Measurements from ENCODE around the gene BCLAF1. TPM values are rescaled to one million over a fixed set of nuclear protein-coding genes. Genes with fewer than 3 reads are reported as not detected.
"Not testable (repeated sequence)": the region's sequence is repeated elsewhere in the genome, so short reads cannot be mapped to it uniquely, and the experiment has no call there.

BCLAF1 gene
- total RNA-seq, 6 donors from 2014 or later, result 88.3 to 267 (median 96.6) TPM

DNA sequence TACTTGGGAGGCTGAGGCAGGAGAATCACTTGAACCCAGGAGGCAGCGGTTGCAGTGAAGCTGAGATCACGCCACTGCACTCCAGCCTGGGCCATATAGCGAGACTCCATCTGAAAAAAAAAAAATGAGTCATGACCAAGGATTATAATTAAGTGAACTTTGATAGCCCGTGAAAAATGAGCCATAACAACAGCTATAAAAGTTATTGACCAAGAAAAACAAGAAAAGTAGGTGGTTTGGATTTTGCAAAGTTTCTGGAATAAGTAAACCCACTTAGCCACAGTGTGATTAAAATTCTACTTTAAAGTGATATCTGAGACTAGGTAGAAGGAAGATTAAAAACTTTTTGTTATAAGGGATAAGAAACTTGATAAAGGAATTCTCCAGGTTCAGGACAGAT, 25.9 kb upstream of the BCLAF1 start:
- Histone ChIP-seq H3K27ac (no peak overlapping the region), H3K4me1 (no peaks in the 10 kb centered on the region), H3K4me3 (no peak overlapping the region), H3K27me3 (no peaks in the 10 kb centered on the region), H3K36me3 (no peaks in the 10 kb centered on the region), H3K9me3 (no peaks in the 10 kb centered on the region)
- WGBS, 2 donors, result 91% methylated on average over 4 of the region's 4 CpGs
- ATAC-seq (ENCODE audit: low FRiP score in 2 of 2) (no peak), DNase-seq (no peak)
- TF ChIP-seq, protein P1, sequence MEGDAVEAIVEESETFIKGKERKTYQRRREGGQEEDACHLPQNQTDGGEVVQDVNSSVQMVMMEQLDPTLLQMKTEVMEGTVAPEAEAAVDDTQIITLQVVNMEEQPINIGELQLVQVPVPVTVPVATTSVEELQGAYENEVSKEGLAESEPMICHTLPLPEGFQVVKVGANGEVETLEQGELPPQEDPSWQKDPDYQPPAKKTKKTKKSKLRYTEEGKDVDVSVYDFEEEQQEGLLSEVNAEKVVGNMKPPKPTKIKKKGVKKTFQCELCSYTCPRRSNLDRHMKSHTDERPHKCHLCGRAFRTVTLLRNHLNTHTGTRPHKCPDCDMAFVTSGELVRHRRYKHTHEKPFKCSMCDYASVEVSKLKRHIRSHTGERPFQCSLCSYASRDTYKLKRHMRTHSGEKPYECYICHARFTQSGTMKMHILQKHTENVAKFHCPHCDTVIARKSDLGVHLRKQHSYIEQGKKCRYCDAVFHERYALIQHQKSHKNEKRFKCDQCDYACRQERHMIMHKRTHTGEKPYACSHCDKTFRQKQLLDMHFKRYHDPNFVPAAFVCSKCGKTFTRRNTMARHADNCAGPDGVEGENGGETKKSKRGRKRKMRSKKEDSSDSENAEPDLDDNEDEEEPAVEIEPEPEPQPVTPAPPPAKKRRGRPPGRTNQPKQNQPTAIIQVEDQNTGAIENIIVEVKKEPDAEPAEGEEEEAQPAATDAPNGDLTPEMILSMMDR (IDR thresholded peaks at IDR 0.05), result no peak

DNA sequence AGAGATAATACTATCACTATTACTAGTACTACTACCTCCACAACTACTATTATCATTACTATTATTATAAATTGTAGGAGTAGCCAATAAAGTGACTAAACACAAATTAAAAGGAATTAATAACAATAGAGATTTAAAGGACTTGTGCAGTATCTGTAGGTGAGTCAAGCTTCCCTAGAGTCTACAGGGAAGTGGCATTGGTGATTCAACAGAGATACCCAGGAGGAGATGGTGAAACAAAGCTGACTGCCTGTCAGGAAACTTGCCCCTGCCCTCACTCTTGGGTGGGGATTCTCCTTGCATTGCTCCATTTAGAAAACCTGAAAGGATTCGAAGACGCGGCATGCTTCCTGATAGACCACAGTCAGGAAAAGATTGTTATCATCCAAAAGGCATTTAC, 23.3 kb upstream of the BCLAF1 start:
- 73 to 74% methylated on average over 3 of the region's 3 CpGs for WGBS, 2 donors
- H3K27ac ChIP-seq, result no peak overlapping the region
- TF ChIP-seq POLR2AphosphoS5 (IDR thresholded peaks at IDR 0.05) (no peak), EP300 (IDR thresholded peaks at IDR 0.05) (no peak)
- TF ChIP-seq, protein P1 (IDR thresholded peaks at IDR 0.05), result no peak
- ATAC-seq (ENCODE audit: low FRiP score in 2 of 2), result no peak
- no peaks in the 10 kb centered on the region for H3K4me1 ChIP-seq
- no peaks in the 10 kb centered on the region for H3K9me3 ChIP-seq
- no peak overlapping the region for H3K4me3 ChIP-seq
- no peak for DNase-seq
- H3K27me3 ChIP-seq, result no peaks in the 10 kb centered on the region
- no peaks in the 10 kb centered on the region for H3K36me3 ChIP-seq

DNA sequence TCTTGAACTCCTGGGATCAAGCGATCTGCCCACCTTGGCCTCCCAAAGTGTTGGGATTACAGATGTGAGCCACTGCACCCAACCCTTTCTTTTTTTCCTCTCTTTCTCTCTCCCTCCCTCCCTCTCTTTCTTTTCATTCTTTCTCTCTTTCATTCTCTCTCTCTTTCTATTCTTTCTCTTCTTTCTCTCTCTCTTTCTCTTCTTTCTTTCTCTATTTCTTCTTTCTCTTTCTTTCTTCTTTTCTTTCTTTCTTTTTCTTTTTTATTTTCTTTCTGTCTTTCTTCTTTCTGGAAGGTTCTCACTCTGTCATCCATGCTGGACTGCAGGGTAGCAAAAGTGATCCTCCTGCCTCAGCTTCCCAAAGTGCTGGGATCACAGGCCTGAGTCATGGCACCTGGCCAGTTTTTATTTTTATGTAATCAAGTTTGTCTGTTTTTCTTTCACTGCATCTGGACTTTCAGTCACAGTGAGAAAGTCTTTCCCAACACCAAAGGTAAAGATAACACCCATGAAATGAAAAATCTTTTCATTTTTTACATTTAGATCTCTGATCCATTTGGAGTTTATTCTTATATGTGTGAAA, 20.2 kb upstream of the BCLAF1 start:
- Histone ChIP-seq H3K27me3 (no peaks in the 10 kb centered on the region), H3K36me3 (no peaks in the 10 kb centered on the region), H3K9me3 (no peaks in the 10 kb centered on the region), H3K4me3 (no peak overlapping the region), H3K27ac (no peak overlapping the region), H3K4me1 (no peaks in the 10 kb centered on the region)
- DNase-seq (no peak), ATAC-seq (ENCODE audit: low FRiP score in 2 of 2) (no peak)
- WGBS, 2 donors, result 94 to 100% methylated on average over 1 of the region's 1 CpG
- TF ChIP-seq POLR2AphosphoS5 (IDR thresholded peaks at IDR 0.05) (no peak), EP300 (IDR thresholded peaks at IDR 0.05) (no peak), POLR2A (IDR thresholded peaks at IDR 0.05) (no peak)
- TF ChIP-seq, protein P1 (IDR thresholded peaks at IDR 0.05), result no peak

DNA sequence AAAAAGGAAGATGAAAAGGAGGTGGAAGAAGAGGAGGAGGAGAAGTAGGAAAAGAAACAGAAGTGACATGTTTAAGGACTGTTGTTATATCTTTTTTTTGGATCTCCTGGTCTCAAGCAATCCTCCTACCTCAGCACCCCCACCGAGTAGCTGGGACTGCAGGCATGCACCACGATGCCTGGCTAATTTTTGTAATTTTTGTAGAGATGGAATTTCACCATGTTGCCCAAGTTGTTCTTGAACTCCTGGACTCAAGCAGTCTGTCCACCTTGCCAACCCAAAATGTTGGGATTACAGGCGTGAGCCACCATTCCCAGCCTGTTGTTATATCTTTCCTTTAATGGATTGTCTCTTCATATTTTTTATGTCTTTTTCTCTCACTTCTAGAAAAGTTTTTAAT, 19.5 kb upstream of the BCLAF1 start:
- Histone ChIP-seq H3K4me1 (no peaks in the 10 kb centered on the region), H3K4me3 (no peak overlapping the region), H3K27ac (no peak overlapping the region), H3K27me3 (no peaks in the 10 kb centered on the region), H3K36me3 (no peaks in the 10 kb centered on the region), H3K9me3 (no peaks in the 10 kb centered on the region)
- DNase-seq (no peak), ATAC-seq (ENCODE audit: low FRiP score in 2 of 2) (no peak)
- no peak for TF ChIP-seq POLR2A (IDR thresholded peaks at IDR 0.05)
- TF ChIP-seq POLR2AphosphoS5 (IDR thresholded peaks at IDR 0.05), result no peak
- TF ChIP-seq, protein P1 (IDR thresholded peaks at IDR 0.05), result no peak
- no peak for TF ChIP-seq EP300 (IDR thresholded peaks at IDR 0.05)
- WGBS, 2 donors, result 86 to 91% methylated on average over 3 of the region's 3 CpGs

DNA sequence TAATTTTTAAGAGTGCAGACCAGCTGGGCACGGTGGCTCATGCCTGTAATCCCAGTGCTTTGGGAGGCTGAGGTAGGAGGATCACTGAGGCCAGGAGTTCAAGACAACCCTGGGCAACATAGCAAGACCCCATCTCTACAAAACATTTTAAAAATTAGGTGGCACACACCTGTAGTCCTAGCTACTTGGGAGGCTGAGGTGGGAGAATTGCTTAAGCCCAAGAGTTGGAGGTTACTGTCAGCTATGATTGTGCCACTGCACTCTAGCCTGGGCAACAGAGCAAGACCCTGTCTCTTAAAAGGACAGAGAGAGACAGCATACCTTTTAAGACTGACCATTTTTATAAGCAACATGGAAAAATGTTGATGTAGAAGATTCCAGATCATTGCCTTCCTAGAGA, 18.8 kb upstream of the BCLAF1 start:
- H3K4me3 ChIP-seq; H3K4me1 ChIP-seq; ATAC-seq (ENCODE audit: low FRiP score in 2 of 2); H3K9me3 ChIP-seq; H3K36me3 ChIP-seq; H3K27ac ChIP-seq; H3K27me3 ChIP-seq; DNase-seq: not testable (repeated sequence)
- WGBS, 2 donors, result 83 to 87% methylated on average over 1 of the region's 1 CpG

All from upper lobe of left lung (tissue), 6 donors.